ENCODE results near the gene PSPC1. TPM values are rescaled to one million over a fixed set of nuclear protein-coding genes. Genes with fewer than 3 reads are reported as not detected.

The PSPC1 gene
- total and polyA plus RNA-seq, 5 experiments from 2014 or later, result 23.4 to 99.4 (median 34.1) TPM

DNA sequence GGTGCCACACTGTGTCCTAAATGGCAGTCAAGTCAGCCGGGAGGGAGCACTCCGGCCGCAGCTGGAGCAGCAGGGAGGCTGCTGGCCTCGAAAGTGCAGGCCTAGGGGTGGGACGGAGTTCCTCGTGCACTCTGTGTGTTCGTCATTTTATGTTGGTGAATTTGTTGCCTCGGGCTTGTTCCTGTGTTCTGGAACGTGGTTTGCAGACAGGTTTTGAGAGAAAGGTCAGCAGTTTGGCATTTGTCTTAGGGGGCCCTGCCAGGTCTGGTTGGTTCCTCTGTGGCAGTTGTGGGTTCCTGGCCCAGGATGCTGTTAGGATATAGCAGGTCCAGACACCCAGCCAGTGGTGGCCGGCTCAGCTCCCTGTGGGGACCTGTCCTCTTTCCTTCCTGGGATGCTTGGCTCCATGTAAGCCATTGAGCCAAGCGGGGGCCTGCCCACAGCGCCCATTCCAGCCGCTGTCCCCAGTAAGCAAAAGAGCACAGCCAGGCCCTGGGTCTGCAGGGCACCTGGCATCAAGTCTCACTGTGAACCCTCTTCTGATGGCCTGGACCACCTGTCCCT, 119.2 kb downstream of the PSPC1 start:
- H3K9me3 Mint-ChIP-seq, result no peaks in the 10 kb centered on the region
- no peak for DNase-seq
- POLR2A ChIA-PET, result interaction anchor here (0.6 kb wide), 1 partner anchor 153 kb away, joined by 4 read pairs; no protein-coding TSS in a partner anchor
- ATAC-seq, result no peak
- no peaks in the 10 kb centered on the region for H3K27me3 Mint-ChIP-seq
- H3K4me1 Mint-ChIP-seq, result peaks cover 4 to 21% (median 12%) of the 10 kb centered on the region in 4 donors
- peak overlapping the region in 6 of 10 donors; percentile 41 to 96 (median 68) for H3K27ac Mint-ChIP-seq
- peaks cover 3 to 96% (median 34%) of the 10 kb centered on the region in 3 donors for H3K36me3 Mint-ChIP-seq
- H3K4me3 Mint-ChIP-seq, result no peak overlapping the region

DNA sequence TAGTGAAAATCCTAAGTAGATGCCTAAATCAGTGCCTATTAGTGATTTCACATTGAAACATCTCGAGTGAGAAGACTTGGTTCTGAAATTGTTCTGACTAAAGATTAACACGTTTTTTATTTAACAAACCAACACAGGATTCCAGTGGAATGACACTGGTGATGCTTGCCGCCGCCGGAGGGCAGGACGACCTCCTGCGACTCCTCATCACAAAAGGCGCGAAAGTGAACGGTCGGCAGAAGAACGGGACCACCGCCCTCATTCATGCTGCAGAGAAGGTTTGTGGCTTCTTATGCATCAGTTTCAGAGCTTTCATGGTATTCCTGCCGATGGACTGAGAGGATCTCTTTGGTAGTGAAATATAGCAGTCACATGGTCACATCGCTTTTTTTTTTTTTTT, 121.2 kb downstream of the PSPC1 start:
- no peaks in the 10 kb centered on the region for H3K9me3 Mint-ChIP-seq
- no peaks in the 10 kb centered on the region for H3K27me3 Mint-ChIP-seq
- POLR2A ChIA-PET, result interaction anchor here (1.5 kb wide), 1 partner anchor 27 kb away, joined by 3 read pairs; no protein-coding TSS in a partner anchor
- H3K4me1 Mint-ChIP-seq, result peaks cover 4 to 21% (median 12%) of the 10 kb centered on the region in 4 donors
- ATAC-seq (no peak), DNase-seq (no peak)
- peaks cover 3 to 88% (median 27%) of the 10 kb centered on the region in 3 donors for H3K36me3 Mint-ChIP-seq
- H3K4me3 Mint-ChIP-seq, result no peak overlapping the region
- peak overlapping the region in 2 of 10 donors; percentile 44 to 59 for H3K27ac Mint-ChIP-seq

DNA sequence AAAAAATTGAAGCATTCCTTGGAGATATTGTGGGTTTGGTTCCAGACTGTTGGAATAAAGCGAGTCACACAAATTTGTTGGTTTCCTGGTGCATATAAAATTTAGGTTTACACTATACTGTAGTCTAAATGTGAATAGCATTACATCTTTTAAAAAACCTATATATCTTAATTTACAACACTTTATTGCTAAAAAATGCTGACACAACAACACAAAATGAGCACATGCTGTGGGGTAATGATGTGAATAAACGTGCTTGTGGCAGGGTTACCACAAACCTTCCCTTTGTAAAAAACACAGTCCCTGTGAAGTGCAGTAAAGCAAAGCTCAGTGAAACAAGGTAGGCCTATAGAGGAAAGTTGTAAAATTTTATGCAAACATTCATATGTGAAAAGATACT, 121.6 kb downstream of the PSPC1 start:
- H3K9me3 Mint-ChIP-seq, result no peaks in the 10 kb centered on the region
- no peak overlapping the region for H3K4me3 Mint-ChIP-seq
- H3K27me3 Mint-ChIP-seq, result no peaks in the 10 kb centered on the region
- ATAC-seq, result no peak
- H3K4me1 Mint-ChIP-seq, result peaks cover 4 to 19% (median 12%) of the 10 kb centered on the region in 4 donors
- DNase-seq, result no peak
- peak overlapping the region in 6 of 10 donors; percentile 4 to 63 (median 40) for H3K27ac Mint-ChIP-seq
- peaks cover 3 to 87% (median 24%) of the 10 kb centered on the region in 3 donors for H3K36me3 Mint-ChIP-seq
- POLR2A ChIA-PET, result interaction anchor here (1.5 kb wide), 1 partner anchor 27 kb away, joined by 3 read pairs; no protein-coding TSS in a partner anchor

DNA sequence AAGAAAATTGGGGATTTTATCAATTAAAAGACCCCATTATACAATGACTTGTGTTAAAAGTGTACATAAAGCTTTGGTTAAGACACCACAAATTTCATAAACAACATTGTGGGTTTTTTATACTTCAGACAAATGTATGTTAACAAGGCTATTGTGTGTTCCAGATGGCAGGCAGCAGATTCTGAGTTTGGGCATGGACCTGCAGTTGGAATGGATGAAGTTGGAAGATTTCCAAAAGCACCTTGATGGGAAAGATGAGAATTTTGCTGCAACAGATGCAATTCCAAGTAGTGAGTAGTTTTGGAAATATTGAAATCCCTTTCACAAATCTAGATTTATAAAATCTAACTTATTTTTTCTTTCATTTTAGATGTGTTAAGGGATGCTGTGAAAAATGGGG, 123.9 kb downstream of the PSPC1 start:
- Mint-ChIP-seq H3K4me3 (no peak overlapping the region), H3K4me1 (peaks cover 0 to 8% (median 5%) of the 10 kb centered on the region in 4 donors), H3K27me3 (no peaks in the 10 kb centered on the region), H3K36me3 (peaks cover 3 to 84% (median 24%) of the 10 kb centered on the region in 3 donors), H3K9me3 (no peaks in the 10 kb centered on the region), H3K27ac (peak overlapping the region in 3 of 10 donors; percentile 21 to 56 (median 40))
- DNase-seq (no peak), ATAC-seq (no peak)
- POLR2A ChIA-PET, result no interaction called here

DNA sequence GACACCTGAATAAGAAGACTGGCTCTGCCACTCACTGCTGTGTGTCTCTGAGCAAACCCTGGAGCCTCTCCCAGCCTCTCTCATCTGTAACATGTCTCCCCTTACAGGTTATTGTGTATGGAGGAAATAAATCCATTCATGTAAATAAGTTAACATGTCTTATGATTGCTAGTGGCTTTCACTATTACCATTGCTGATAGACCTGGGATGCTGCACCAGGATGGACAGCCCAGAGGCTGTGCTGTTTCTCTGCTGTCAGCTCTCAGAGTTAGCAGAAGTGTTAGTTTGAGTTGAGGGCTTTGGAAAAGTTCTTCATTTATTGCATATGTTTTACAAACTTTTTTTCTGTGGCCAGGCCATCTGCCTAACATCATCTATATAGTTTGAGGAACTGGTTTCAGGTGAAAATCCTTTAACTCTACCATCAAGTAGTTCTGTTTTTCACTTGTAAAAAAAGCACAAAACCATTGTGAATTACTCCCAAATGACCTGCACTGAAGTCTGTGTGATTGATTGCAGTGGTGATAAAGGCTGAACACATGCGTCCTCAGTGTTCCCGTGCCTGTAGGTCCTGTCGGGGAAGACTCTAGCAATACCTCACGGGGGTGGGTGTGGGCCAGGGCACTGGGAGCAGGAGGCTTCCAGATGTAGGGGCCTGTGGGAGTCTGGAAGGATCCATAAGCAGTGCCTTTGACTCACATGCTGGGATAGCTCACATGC, 124.7 kb downstream of the PSPC1 start:
- peak overlapping the region in 9 of 10 donors; percentile 31 to 85 (median 56) for H3K27ac Mint-ChIP-seq

More for the DNA sequence above, 124.7 kb downstream of the PSPC1 start:
- peaks cover 0 to 13% (median 9%) of the 10 kb centered on the region in 4 donors for H3K4me1 Mint-ChIP-seq
- POLR2A ChIA-PET, result interaction anchor here (0.6 kb wide), 1 partner anchor 56 kb away, joined by 3 read pairs; no protein-coding TSS in a partner anchor
- H3K9me3 Mint-ChIP-seq, result no peaks in the 10 kb centered on the region
- ATAC-seq (no peak), DNase-seq (no peak)
- H3K36me3 Mint-ChIP-seq, result peaks cover 3 to 84% (median 25%) of the 10 kb centered on the region in 3 donors
- no peak overlapping the region for H3K4me3 Mint-ChIP-seq
- H3K27me3 Mint-ChIP-seq, result no peaks in the 10 kb centered on the region

Other genes with a start within 250 kb of the PSPC1 start
- under 1 TPM in 1 of 2 experiments, not detected in 1; 0.31 TPM for gene TPTE2, start 221.4 kb downstream of the PSPC1 start, total RNA-seq
- gene TPTE2, start 221.4 kb downstream of the PSPC1 start, polyA plus RNA-seq, result under 1 TPM in 1 of 3 donors, not detected in 2; 0.17 TPM
- gene MPHOSPH8, start 149.3 kb downstream of the PSPC1 start, total RNA-seq, result 100 to 1,000 TPM; 107 to 112 TPM
- 10 to 100 TPM in 2 of 3 donors, 1 to 10 TPM in 1; 8.6 to 17.8 (median 14.4) TPM for gene MPHOSPH8, start 149.3 kb downstream of the PSPC1 start, polyA plus RNA-seq
- gene ZMYM5, start 80.7 kb upstream of the PSPC1 start, total RNA-seq, result 10 to 100 TPM; 28.0 to 33.7 TPM
- gene ZMYM5, start 80.7 kb upstream of the PSPC1 start, polyA plus RNA-seq, result 10 to 100 TPM; 20.7 to 27.5 (median 23.8) TPM
- 100 to 1,000 TPM; 131 to 133 TPM for gene ZMYM2, start 175.8 kb upstream of the PSPC1 start, total RNA-seq
- gene ZMYM2, start 175.8 kb upstream of the PSPC1 start, polyA plus RNA-seq, result 10 to 100 TPM in 2 of 3 donors, 1 to 10 TPM in 1; 8.4 to 13.7 (median 13.5) TPM

All from naive thymus-derived CD8-positive, alpha-beta T cell (primary cell).